Measurements from ENCODE around the gene GPATCH2L. TPM values are rescaled to one million over a fixed set of nuclear protein-coding genes. Genes with fewer than 3 reads are reported as not detected.

Gene GPATCH2L
- 10 to 100 TPM; 10.7 to 18.1 (median 13.3) TPM for polyA plus RNA-seq (ENCODE audit: low read depth in 6 of 6)

GRCh38 chr14:76151398-76152332, at the start of gene GPATCH2L:
GPATCH2L (plus strand) TSS chr14:76151922; CDS start chr14:76154364, 2,442 bp downstream.
- ATAC-seq (ENCODE audit: low read depth in 2 of 2) = peak; percentile 91 to 92
- Mint-ChIP-seq H3K27ac (peak within 1 kb of the TSS; percentile 94 to 100 (median 97)), H3K27me3 (no peaks in the 10 kb centered on the region), H3K36me3 (peaks cover 9 to 21% of the 10 kb centered on the region in 2 donors), H3K4me1 (peaks cover 37 to 50% (median 40%) of the 10 kb centered on the region in 3 donors), H3K4me3 (peak within 1 kb of the TSS; percentile 83 to 99 (median 96)), H3K9me3 (peaks cover 0 to 14% (median 8%) of the 10 kb centered on the region in 7 donors)
- DNase-seq = peak; percentile 95

- Mint-ChIP-seq H3K4me1 (no peaks in the 10 kb centered on the region), H3K4me3 (no peak overlapping the region), H3K27me3 (peaks cover 17 to 56% (median 32%) of the 10 kb centered on the region in 3 donors), H3K9me3 (peaks cover 0 to 7% (median 5%) of the 10 kb centered on the region in 7 donors), H3K36me3 (peaks cover 0 to 9% of the 10 kb centered on the region in 2 donors), H3K27ac (no peak overlapping the region)
- DNase-seq = no peak
- no peak for ATAC-seq (ENCODE audit: low read depth in 2 of 2)
These were observed 46.8 kb upstream of the GPATCH2L start for GRCh38 chr14:76104802-76105355.

DNA sequence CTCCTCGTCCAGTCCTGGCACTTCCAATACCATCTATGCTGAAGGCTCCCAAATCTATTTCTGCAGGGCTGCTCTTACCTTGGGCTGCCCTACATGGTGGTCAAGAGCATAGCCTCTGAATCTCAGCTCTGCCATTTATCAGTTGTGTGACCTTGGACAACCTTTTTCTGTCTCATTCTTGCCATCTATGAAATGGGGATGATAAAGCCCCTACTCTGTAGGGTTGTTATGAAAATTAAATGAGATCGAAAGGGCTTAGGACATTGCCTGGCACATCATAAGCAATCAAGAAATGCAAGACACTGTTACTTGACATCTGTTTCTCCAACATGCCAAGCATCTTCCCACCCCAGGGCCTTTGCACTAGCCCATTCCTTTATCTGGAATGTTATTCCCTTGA, 45.5 kb upstream of the GPATCH2L start:
- DNase-seq (no peak), ATAC-seq (ENCODE audit: low read depth in 2 of 2) (no peak)
- H3K4me3 Mint-ChIP-seq = no peak overlapping the region
- no peak overlapping the region for H3K27ac Mint-ChIP-seq
- peaks cover 0 to 9% of the 10 kb centered on the region in 2 donors for H3K36me3 Mint-ChIP-seq
- H3K9me3 Mint-ChIP-seq = peaks cover 0 to 8% (median 5%) of the 10 kb centered on the region in 7 donors
- H3K27me3 Mint-ChIP-seq = peaks cover 24 to 53% (median 30%) of the 10 kb centered on the region in 3 donors
- H3K4me1 Mint-ChIP-seq = no peaks in the 10 kb centered on the region

GRCh38 chr14:76109087-76109880, 42.4 kb upstream of the GPATCH2L start:
- Mint-ChIP-seq H3K4me3 (no peak overlapping the region), H3K27ac (no peak overlapping the region), H3K36me3 (peaks cover 0 to 9% of the 10 kb centered on the region in 2 donors), H3K9me3 (peaks cover 0 to 8% (median 5%) of the 10 kb centered on the region in 7 donors), H3K4me1 (no peaks in the 10 kb centered on the region), H3K27me3 (peaks cover 24 to 53% (median 43%) of the 10 kb centered on the region in 3 donors)
- DNase-seq (no peak), ATAC-seq (ENCODE audit: low read depth in 2 of 2) (no peak)

- no peak for ATAC-seq (ENCODE audit: low read depth in 2 of 2)
- no peak overlapping the region for H3K4me3 Mint-ChIP-seq
- H3K27ac Mint-ChIP-seq = no peak overlapping the region
- H3K27me3 Mint-ChIP-seq = peaks cover 15 to 61% (median 48%) of the 10 kb centered on the region in 3 donors
- peaks cover 0 to 9% of the 10 kb centered on the region in 2 donors for H3K36me3 Mint-ChIP-seq
- no peaks in the 10 kb centered on the region for H3K4me1 Mint-ChIP-seq
- peaks cover 0 to 8% (median 5%) of the 10 kb centered on the region in 7 donors for H3K9me3 Mint-ChIP-seq
- no peak for DNase-seq
These were observed 38.7 kb upstream of the GPATCH2L start for GRCh38 chr14:76112889-76113624.

GRCh38 chr14:76113691-76114090, 38.0 kb upstream of the GPATCH2L start:
- no peak for DNase-seq
- H3K4me3 Mint-ChIP-seq = no peak overlapping the region
- ATAC-seq (ENCODE audit: low read depth in 2 of 2) = no peak
- no peaks in the 10 kb centered on the region for H3K4me1 Mint-ChIP-seq
- H3K9me3 Mint-ChIP-seq = peaks cover 0 to 8% (median 3%) of the 10 kb centered on the region in 7 donors
- H3K27me3 Mint-ChIP-seq = peaks cover 15 to 55% (median 42%) of the 10 kb centered on the region in 3 donors
- peaks cover 0 to 5% of the 10 kb centered on the region in 2 donors for H3K36me3 Mint-ChIP-seq
- H3K27ac Mint-ChIP-seq = no peak overlapping the region

DNA sequence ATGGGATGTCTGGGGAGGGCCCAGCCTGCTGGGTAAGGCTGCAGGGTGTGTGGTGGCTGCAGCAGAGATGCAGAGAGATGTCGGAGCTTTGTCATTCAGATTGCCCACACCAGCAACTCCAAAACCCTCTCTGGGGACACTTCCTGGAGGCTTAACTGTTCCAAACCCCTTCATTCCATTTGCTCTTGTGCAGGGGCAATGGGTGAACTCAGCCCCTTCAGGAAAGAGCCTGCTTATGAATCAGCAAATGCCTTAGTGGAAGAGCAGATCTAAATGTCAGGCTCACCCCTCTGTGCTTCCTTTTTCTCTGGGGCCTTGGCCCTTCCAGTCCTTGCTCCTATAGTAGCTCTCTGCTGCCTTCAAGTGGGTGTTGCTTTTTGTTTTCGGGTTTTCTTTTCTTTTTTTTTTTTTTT, 36.7 kb upstream of the GPATCH2L start:
- Mint-ChIP-seq H3K27ac (no peak overlapping the region), H3K4me3 (no peak overlapping the region), H3K9me3 (peaks cover 0 to 2% (median 0%) of the 10 kb centered on the region in 7 donors), H3K36me3 (no peaks in the 10 kb centered on the region), H3K27me3 (peaks cover 15 to 50% (median 37%) of the 10 kb centered on the region in 3 donors), H3K4me1 (no peaks in the 10 kb centered on the region)
- no peak for ATAC-seq (ENCODE audit: low read depth in 2 of 2)
- DNase-seq = no peak

GRCh38 chr14:76117789-76118484, 33.8 kb upstream of the GPATCH2L start:
- Mint-ChIP-seq H3K27me3 (peaks cover 7 to 41% (median 31%) of the 10 kb centered on the region in 3 donors), H3K4me1 (no peaks in the 10 kb centered on the region), H3K27ac (no peak overlapping the region), H3K9me3 (peaks cover 0 to 2% (median 0%) of the 10 kb centered on the region in 7 donors), H3K36me3 (no peaks in the 10 kb centered on the region), H3K4me3 (peak overlapping the region in 1 of 8 donors; percentile 36)
- no peak for ATAC-seq (ENCODE audit: low read depth in 2 of 2)
- DNase-seq = no peak

DNA sequence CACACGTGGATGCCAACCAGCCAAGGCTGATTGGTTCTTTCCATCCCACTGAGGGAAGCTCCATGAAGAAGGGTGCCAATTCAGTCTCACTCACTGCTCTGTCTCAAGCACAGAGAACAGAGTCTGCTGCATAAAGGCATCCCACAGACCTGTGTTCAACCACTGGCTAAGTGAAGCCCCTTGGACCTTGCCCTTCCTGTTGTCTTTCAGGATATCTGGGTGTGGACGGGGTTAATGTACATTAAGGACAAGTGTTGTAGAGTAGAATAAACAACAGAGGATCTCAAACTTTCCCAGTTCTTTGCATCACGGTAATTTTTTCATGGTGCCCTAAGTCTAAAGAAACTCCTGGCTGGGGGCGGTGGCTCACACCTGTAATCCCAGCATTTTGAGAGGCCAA, 33.1 kb upstream of the GPATCH2L start:
- DNase-seq = no peak
- ATAC-seq (ENCODE audit: low read depth in 2 of 2) = no peak
- peaks cover 7 to 39% (median 29%) of the 10 kb centered on the region in 3 donors for H3K27me3 Mint-ChIP-seq
- no peak overlapping the region for H3K4me3 Mint-ChIP-seq
- H3K27ac Mint-ChIP-seq = no peak overlapping the region
- no peaks in the 10 kb centered on the region for H3K4me1 Mint-ChIP-seq
- peaks cover 0 to 2% (median 0%) of the 10 kb centered on the region in 7 donors for H3K9me3 Mint-ChIP-seq
- H3K36me3 Mint-ChIP-seq = no peaks in the 10 kb centered on the region

DNA sequence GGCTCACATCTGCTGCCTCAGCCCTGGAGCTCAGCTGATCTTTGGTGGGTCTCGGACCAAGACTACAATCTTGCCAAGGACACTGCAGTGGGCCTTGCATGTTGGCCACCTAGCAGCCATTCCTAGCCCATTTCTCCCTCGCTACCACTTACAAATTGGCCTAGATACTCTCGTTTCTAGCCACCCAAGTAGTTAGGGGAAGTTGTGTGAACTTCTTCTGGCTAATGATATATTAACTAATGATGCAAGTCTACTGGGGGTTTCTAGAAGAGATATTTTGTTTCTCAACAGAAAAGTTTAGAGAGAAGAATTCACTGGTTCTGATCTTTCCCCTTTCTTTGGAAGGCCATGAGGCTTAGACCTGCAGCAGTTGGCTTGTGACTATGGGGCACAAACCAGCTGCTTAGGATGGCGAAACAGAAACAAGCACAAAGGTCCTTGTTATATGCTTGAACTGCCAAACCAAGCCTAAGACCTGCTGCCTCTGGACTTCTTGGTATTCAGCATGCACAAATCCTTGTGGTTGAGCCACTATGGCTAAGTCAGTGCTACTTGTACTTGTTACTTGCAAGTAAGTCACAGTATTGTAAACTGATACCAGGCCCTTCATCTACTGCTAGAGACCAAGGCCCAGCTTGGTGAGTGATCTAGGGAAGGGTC, 30.5 kb upstream of the GPATCH2L start:
- DNase-seq (no peak), ATAC-seq (ENCODE audit: low read depth in 2 of 2) (no peak)
- H3K4me3 Mint-ChIP-seq = no peak overlapping the region
- H3K4me1 Mint-ChIP-seq = no peaks in the 10 kb centered on the region
- peaks cover 5 to 32% (median 32%) of the 10 kb centered on the region in 3 donors for H3K27me3 Mint-ChIP-seq
- no peaks in the 10 kb centered on the region for H3K36me3 Mint-ChIP-seq
- H3K27ac Mint-ChIP-seq = no peak overlapping the region
- H3K9me3 Mint-ChIP-seq = peaks cover 0 to 3% (median 0%) of the 10 kb centered on the region in 7 donors

DNA sequence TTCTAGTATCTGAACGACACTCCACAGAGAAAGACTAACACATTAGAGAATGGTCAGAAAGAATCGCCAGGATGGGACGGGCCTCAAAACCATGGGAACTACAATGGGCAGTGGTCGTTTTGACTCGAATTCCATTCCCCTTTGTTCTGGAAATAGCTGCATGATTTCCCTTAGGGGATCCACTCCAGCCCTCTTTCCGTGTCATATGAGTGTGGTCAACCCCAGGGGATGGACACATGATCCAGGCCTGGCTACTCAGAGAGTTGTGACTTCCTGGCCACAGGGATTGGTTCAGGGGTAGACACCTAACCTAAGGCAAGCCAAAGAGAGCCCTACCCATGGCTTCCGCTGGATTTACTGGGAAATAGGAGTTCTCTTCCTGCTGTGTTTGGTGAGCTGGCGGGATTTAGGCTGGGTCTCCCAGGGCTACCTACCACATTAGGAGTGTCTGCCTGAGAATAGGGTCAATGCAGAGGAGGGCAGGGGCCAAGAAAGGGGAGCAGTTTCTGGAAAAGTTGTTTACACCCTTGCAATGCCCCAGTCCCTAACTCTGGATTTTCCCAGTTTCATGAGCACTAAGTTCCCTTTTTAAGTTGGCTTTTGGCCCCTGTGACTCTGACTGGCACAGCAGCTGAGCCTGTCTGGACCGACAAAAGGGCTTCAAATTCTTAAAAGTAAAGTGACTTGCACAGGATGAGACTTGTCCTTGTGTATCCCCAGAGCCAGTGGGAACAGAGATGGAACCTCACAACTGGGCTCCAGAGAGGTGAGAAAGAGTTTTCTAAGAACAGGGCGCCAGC, 28.1 kb upstream of the GPATCH2L start:
- Mint-ChIP-seq H3K4me1 (no peaks in the 10 kb centered on the region), H3K27ac (peak overlapping the region in 1 of 6 donors; percentile 56), H3K36me3 (peaks cover 0 to 5% of the 10 kb centered on the region in 2 donors), H3K27me3 (peaks cover 16 to 45% (median 40%) of the 10 kb centered on the region in 3 donors), H3K9me3 (peaks cover 0 to 6% (median 0%) of the 10 kb centered on the region in 7 donors), H3K4me3 (no peak overlapping the region)
- DNase-seq = no peak
- no peak for ATAC-seq (ENCODE audit: low read depth in 2 of 2)
